22Rv1 (cell line): ENCODE measurements around the gene DHH.

Source experiments
- CTCF ChIP-seq: fragments of 450-650 bp; IDR thresholded peaks from 2 replicates; pipeline ENCODE4 v1.5.1; 2017; ENCODE audit warnings: mild to moderate bottlenecking
- ZFX ChIP-seq: fragments of 450-650 bp; IDR thresholded peaks from 2 replicates; pipeline ENCODE4 v1.6.1; 2017; ENCODE audit warnings: antibody characterized with exemption, borderline replicate concordance

GRCh38 chr12:49069507-49070346 is 24.9 kb downstream of the DHH start, which contains the start of gene RHEBL1:
- TF ChIP-seq CTCF (peak; percentile 72), ZFX (no peak)
